ENCODE results near the gene C1QBP. TPM values are rescaled to one million over a fixed set of nuclear protein-coding genes. Genes with fewer than 3 reads are reported as not detected.

Gene C1QBP
- total and polyA plus RNA-seq, 3 experiments from 2014 or later, result 241 to 565 (median 544) TPM

DNA sequence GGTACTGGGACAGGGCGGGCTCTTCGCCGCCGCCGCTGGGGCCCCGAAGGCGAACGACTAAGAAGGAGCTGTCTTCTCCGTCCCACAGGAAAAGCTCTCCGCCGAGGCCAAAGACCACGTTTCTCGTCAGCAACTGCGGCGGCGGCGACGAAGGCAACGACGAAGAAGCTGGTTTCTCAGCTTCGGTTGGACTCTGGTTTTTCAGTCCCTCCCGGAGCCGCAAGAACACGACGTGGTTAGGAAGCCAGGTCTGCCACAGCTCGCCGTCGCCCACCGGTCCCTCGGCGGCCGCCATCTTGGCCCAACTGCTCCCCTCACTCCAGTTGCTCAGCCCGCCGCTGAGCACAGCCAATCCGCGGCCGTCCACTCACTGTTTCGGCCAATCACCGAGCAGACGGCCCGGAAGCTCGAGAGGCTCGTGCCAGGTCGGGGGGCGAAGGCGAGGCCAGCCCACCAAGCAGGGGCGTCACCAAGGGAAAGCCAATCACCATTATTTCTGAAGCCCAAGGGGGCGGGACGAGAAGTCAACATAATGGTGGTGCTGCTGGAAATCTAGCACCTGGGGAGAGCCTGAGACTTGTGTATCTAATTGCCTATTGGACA, 19.5 kb downstream of the C1QBP start, which contains the start of gene NUP88:
TSS of gene NUP88 (minus strand) at position 307 of the 603 bp plus-strand sequence. CDS start at position 295, 12 bp downstream.
- H3K36me3 Mint-ChIP-seq, result peaks cover 0 to 79% (median 2%) of the 10 kb centered on the region in 3 donors
- peaks cover 0 to 4% of the 10 kb centered on the region in 2 donors for H3K27me3 Mint-ChIP-seq
- DNase-seq, result peak; percentile 93 to 98 (median 96)
- Histone ChIP-seq H3K9me3 (ENCODE audit: low read length) (no peaks in the 10 kb centered on the region), H3K4me3 (ENCODE audit: low read length) (peak within 1 kb of the TSS; percentile 96), H3K4me1 (ENCODE audit: insufficient read depth, low read length) (peaks cover 41% of the 10 kb centered on the region), H3K27me3 (ENCODE audit: insufficient read depth, low read length, poor library complexity, severe bottlenecking) (no peaks in the 10 kb centered on the region), H3K36me3 (ENCODE audit: insufficient read depth, low read length) (peaks cover 31% of the 10 kb centered on the region), H3K27ac (ENCODE audit: low read depth, low read length) (peak within 1 kb of the TSS; percentile 95)
- peak within 1 kb of the TSS; percentile 94 to 99 (median 98) for H3K27ac Mint-ChIP-seq
- no peaks in the 10 kb centered on the region for H3K9me3 Mint-ChIP-seq
- peaks cover 29 to 63% (median 52%) of the 10 kb centered on the region in 3 donors for H3K4me1 Mint-ChIP-seq
- POLR2A ChIA-PET, result interaction anchor here (0.5 to 1.3 kb wide), 8 partner anchors 10 to 1782 kb away, joined by 3 to 16 read pairs (median 3); partner anchors contain the start of genes C1QBP and MIS12
- CTCF ChIA-PET, result interaction anchor here (2.0 to 3.8 kb wide), 2 partner anchors 17 to 20 kb away, joined by 7 to 31 read pairs; partner anchors contain the start of gene C1QBP
- peak within 1 kb of the TSS; percentile 92 to 100 (median 97) for H3K4me3 Mint-ChIP-seq

DNA sequence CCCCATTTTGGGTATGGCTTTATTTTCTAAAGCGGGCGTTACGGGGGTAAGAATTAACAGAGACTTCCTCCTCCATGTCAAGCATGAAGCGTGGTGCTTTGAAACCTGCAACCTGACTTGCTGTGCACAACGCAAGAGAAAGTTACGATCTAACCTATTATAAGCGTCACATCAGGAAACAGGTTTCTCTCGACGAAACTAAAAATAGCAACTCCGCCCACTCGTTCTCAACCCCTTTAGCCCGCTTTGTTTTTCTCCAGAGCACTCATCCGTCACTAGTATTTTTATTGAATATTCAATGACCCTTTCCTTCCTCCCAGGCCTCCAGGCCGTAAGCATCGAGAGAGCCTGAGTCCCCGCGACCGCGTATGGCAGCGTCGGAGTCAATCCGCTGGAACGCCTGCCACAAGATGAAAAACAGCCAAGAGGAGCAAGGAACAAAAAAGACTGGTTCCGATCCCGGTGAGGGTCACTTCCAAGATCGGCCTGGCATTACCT, 20.0 kb downstream of the C1QBP start:
- H3K4me1 ChIP-seq (ENCODE audit: insufficient read depth, low read length), result peaks cover 41% of the 10 kb centered on the region
- CTCF ChIA-PET, result interaction anchor here (2.0 to 3.8 kb wide), 2 partner anchors 18 to 21 kb away, joined by 7 to 31 read pairs; partner anchors contain the start of gene C1QBP
- peaks cover 37% of the 10 kb centered on the region for H3K36me3 ChIP-seq (ENCODE audit: insufficient read depth, low read length)
- H3K27me3 Mint-ChIP-seq, result peaks cover 0 to 4% of the 10 kb centered on the region in 2 donors
- peaks cover 0 to 80% (median 2%) of the 10 kb centered on the region in 3 donors for H3K36me3 Mint-ChIP-seq
- H3K4me3 Mint-ChIP-seq, result peak overlapping the region; percentile 92 to 100 (median 97)
- H3K4me3 ChIP-seq (ENCODE audit: low read length), result peak overlapping the region; percentile 96
- peak overlapping the region; percentile 95 for H3K27ac ChIP-seq (ENCODE audit: low read depth, low read length)
- H3K4me1 Mint-ChIP-seq, result peaks cover 29 to 63% (median 52%) of the 10 kb centered on the region in 3 donors
- no peaks in the 10 kb centered on the region for H3K9me3 Mint-ChIP-seq
- H3K27ac Mint-ChIP-seq, result peak overlapping the region; percentile 94 to 99 (median 98)
- H3K27me3 ChIP-seq (ENCODE audit: insufficient read depth, low read length, poor library complexity, severe bottlenecking), result no peaks in the 10 kb centered on the region
- POLR2A ChIA-PET, result interaction anchor here (0.5 to 1.3 kb wide), 5 partner anchors 9 to 1782 kb away, joined by 3 to 16 read pairs (median 4); partner anchors contain the start of genes C1QBP and MIS12
- no peaks in the 10 kb centered on the region for H3K9me3 ChIP-seq (ENCODE audit: low read length)
- DNase-seq, result peak; percentile 46 to 80 (median 77)

DNA sequence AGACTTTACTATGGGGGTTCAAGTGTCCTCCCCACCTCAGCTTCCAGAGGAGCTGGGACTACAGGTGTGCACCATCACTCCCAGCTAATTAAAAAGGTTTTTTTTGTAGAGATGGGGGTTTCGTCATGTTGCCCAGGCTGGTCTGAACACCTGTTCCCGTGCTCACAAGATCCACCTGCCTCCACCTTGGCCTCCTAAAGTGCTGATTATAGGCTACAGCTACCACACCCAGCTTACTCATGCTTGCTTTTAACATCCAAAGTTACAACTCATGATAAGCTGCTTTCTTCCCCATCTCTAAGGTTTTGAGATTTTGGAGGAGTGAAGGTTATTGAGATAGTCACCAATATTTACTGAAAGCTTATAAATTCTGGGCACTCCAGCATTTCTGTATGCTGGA, 22.1 kb downstream of the C1QBP start:
- Histone ChIP-seq H3K27ac (ENCODE audit: low read depth, low read length) (no peak overlapping the region), H3K27me3 (ENCODE audit: insufficient read depth, low read length, poor library complexity, severe bottlenecking) (no peaks in the 10 kb centered on the region), H3K4me3 (ENCODE audit: low read length) (no peak overlapping the region), H3K36me3 (ENCODE audit: insufficient read depth, low read length) (peaks cover 39% of the 10 kb centered on the region), H3K9me3 (ENCODE audit: low read length) (no peaks in the 10 kb centered on the region), H3K4me1 (ENCODE audit: insufficient read depth, low read length) (peaks cover 33% of the 10 kb centered on the region)
- Mint-ChIP-seq H3K4me3 (peak overlapping the region; percentile 3 to 82 (median 49)), H3K27ac (peak overlapping the region in 3 of 8 donors; percentile 43 to 74 (median 61)), H3K4me1 (peaks cover 42 to 71% (median 60%) of the 10 kb centered on the region in 3 donors), H3K9me3 (no peaks in the 10 kb centered on the region), H3K27me3 (peaks cover 0 to 4% of the 10 kb centered on the region in 2 donors), H3K36me3 (peaks cover 0 to 81% (median 12%) of the 10 kb centered on the region in 3 donors)
- DNase-seq, result no peak
- ChIA-PET POLR2A (interaction anchor here (0.6 kb wide), 1 partner anchor 868 kb away, joined by 5 read pairs; no protein-coding TSS in a partner anchor), CTCF (interaction anchor here (0.5 to 3.8 kb wide), 2 partner anchors 23 to 1414 kb away, joined by 3 to 31 read pairs; partner anchors contain the start of gene C1QBP)

DNA sequence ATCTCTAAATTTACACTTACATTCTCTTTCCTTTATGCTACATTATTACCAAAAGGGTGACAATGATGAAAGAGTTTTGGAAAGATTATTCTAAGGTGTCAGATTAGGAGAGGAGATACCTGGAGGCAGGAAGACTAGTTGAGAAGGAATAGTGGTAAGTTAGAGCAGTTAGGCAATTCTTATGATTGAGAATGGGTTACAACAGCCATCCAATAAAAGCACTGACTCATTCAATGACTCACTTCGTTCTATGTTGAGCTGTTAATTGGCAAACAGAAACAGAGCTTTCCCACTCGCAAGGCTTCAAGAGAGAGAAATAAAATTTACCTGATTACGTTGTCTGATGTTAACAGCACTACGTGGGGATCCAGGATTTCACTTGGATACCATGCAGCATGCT, 25.3 kb downstream of the C1QBP start:
- peaks cover 37 to 66% (median 62%) of the 10 kb centered on the region in 3 donors for H3K4me1 Mint-ChIP-seq
- CTCF ChIA-PET, result interaction anchor here (0.8 to 1.8 kb wide), 2 partner anchors 10 to 25 kb away, joined by 3 to 6 read pairs; partner anchors contain the start of gene C1QBP

DNA sequence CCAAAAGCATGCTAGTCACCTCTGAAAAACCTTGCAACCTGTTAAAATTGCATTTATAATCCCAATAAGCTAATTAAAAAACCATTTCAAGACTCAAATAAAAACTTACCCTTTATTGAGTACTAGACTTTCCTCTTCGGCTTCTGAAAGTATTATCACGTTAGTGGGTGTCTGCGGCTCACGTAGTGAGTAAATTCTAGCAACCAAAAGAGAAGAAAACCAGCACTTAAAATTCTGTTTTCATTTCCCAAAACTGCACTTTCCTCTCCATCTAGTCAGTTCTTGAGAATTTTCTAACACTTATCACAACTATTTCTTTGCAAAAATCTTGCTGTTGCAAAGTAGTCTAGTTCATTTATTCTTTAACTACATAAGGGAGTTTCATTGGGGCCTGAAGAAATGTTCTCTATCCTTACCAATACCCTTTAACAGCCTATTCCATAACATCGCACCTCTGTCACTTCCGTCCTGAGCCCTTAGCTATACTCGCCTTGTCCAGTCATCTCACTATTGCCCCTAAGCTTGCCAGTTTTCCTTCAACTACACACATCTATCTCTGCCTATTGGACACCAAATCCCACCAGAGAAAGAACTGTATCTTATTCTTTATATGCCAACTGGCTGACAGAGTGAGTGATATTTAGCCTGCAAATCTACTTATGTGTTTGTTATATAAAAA, 28.2 kb downstream of the C1QBP start:
- no peak for DNase-seq
- Histone ChIP-seq H3K4me1 (ENCODE audit: insufficient read depth, low read length) (no peaks in the 10 kb centered on the region), H3K27me3 (ENCODE audit: insufficient read depth, low read length, poor library complexity, severe bottlenecking) (no peaks in the 10 kb centered on the region), H3K27ac (ENCODE audit: low read depth, low read length) (no peak overlapping the region), H3K36me3 (ENCODE audit: insufficient read depth, low read length) (peaks cover 81% of the 10 kb centered on the region), H3K9me3 (ENCODE audit: low read length) (no peaks in the 10 kb centered on the region), H3K4me3 (ENCODE audit: low read length) (no peak overlapping the region)
- peak overlapping the region in 6 of 8 donors; percentile 17 to 75 (median 46) for H3K27ac Mint-ChIP-seq
- ChIA-PET CTCF (interaction anchor here (0.6 kb wide), 1 partner anchor 25 kb away, joined by 3 read pairs; no protein-coding TSS in a partner anchor), POLR2A (interaction anchor here (0.6 to 0.7 kb wide), 2 partner anchors 59 to 133 kb away, joined by 3 to 4 read pairs; no protein-coding TSS in a partner anchor)
- no peaks in the 10 kb centered on the region for H3K9me3 Mint-ChIP-seq
- H3K4me3 Mint-ChIP-seq, result peak overlapping the region in 2 of 7 donors; percentile 6 to 60
- peaks cover 30 to 43% (median 41%) of the 10 kb centered on the region in 3 donors for H3K4me1 Mint-ChIP-seq
- H3K36me3 Mint-ChIP-seq, result peaks cover 3 to 57% (median 22%) of the 10 kb centered on the region in 3 donors
- H3K27me3 Mint-ChIP-seq, result no peaks in the 10 kb centered on the region

More for the DNA sequence above, 25.3 kb downstream of the C1QBP start:
- peaks cover 22% of the 10 kb centered on the region for H3K4me1 ChIP-seq (ENCODE audit: insufficient read depth, low read length)
- Mint-ChIP-seq H3K9me3 (no peaks in the 10 kb centered on the region), H3K36me3 (peaks cover 2 to 74% (median 21%) of the 10 kb centered on the region in 3 donors), H3K27me3 (no peaks in the 10 kb centered on the region), H3K27ac (no peak overlapping the region), H3K4me3 (peak overlapping the region in 1 of 7 donors; percentile 55)
- no peaks in the 10 kb centered on the region for H3K9me3 ChIP-seq (ENCODE audit: low read length)
- DNase-seq, result no peak
- POLR2A ChIA-PET, result interaction anchor here (0.6 kb wide), 1 partner anchor 10 kb away, joined by 6 read pairs; no protein-coding TSS in a partner anchor
- no peaks in the 10 kb centered on the region for H3K27me3 ChIP-seq (ENCODE audit: insufficient read depth, low read length, poor library complexity, severe bottlenecking)
- no peak overlapping the region for H3K27ac ChIP-seq (ENCODE audit: low read depth, low read length)
- no peak overlapping the region for H3K4me3 ChIP-seq (ENCODE audit: low read length)
- H3K36me3 ChIP-seq (ENCODE audit: insufficient read depth, low read length), result peaks cover 59% of the 10 kb centered on the region

DNA sequence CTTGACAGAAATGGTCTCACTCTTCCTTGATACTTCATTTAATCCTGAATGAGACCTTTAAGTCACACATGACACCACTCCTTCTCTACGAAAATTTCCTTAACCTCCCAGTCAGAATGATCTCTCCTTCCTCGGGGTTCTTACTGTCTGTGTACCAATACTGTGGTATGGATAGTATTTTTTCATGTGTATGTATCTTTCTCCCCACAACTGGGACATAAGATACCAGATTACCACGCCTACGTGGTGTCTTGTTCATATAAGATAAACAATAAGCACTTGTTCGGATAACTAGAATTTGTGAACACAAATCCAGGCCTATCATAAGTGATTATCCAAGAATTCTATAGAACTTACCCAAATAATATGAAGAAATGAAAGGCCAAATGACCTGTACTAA, 30.8 kb downstream of the C1QBP start:
- Histone ChIP-seq H3K4me3 (ENCODE audit: low read length) (no peak overlapping the region), H3K36me3 (ENCODE audit: insufficient read depth, low read length) (peaks cover 78% of the 10 kb centered on the region), H3K27me3 (ENCODE audit: insufficient read depth, low read length, poor library complexity, severe bottlenecking) (no peaks in the 10 kb centered on the region), H3K4me1 (ENCODE audit: insufficient read depth, low read length) (no peaks in the 10 kb centered on the region), H3K27ac (ENCODE audit: low read depth, low read length) (no peak overlapping the region), H3K9me3 (ENCODE audit: low read length) (no peaks in the 10 kb centered on the region)
- H3K27me3 Mint-ChIP-seq, result no peaks in the 10 kb centered on the region
- ChIA-PET POLR2A (interaction anchor here (0.6 kb wide), 1 partner anchor 15 kb away, joined by 3 read pairs; no protein-coding TSS in a partner anchor), CTCF (no interaction called here)
- no peak overlapping the region for H3K27ac Mint-ChIP-seq
- H3K9me3 Mint-ChIP-seq, result no peaks in the 10 kb centered on the region
- peaks cover 6 to 46% (median 25%) of the 10 kb centered on the region in 3 donors for H3K36me3 Mint-ChIP-seq
- DNase-seq, result no peak
- H3K4me3 Mint-ChIP-seq, result no peak overlapping the region
- H3K4me1 Mint-ChIP-seq, result peaks cover 28 to 40% (median 35%) of the 10 kb centered on the region in 3 donors

DNA sequence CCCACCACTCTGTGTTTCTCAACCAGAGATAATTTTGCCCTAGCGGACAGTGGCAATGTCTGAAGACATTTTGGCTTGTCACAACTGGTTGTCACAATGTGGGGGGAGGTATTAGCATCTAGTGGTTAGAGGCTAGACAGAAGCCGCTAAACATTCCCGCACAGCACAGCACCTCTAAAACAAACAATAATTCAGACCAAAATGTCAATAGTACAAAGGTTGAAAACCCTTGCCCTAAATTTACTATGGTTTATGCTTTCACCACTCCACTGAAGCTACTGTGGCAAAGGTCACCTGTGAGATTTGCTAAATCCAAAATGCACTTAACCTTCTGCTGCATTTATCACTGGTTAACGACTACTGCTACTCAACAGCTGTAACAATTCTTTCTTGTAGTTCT, 33.6 kb downstream of the C1QBP start:
- H3K4me3 ChIP-seq (ENCODE audit: low read length), result no peak overlapping the region
- Mint-ChIP-seq H3K36me3 (peaks cover 6 to 43% (median 20%) of the 10 kb centered on the region in 3 donors), H3K4me1 (peaks cover 8 to 17% (median 11%) of the 10 kb centered on the region in 3 donors), H3K27me3 (no peaks in the 10 kb centered on the region), H3K4me3 (no peak overlapping the region), H3K9me3 (no peaks in the 10 kb centered on the region), H3K27ac (no peak overlapping the region)
- H3K27me3 ChIP-seq (ENCODE audit: insufficient read depth, low read length, poor library complexity, severe bottlenecking), result no peaks in the 10 kb centered on the region
- DNase-seq, result no peak
- H3K27ac ChIP-seq (ENCODE audit: low read depth, low read length), result no peak overlapping the region
- ChIA-PET POLR2A (no interaction called here), CTCF (no interaction called here)
- no peaks in the 10 kb centered on the region for H3K9me3 ChIP-seq (ENCODE audit: low read length)
- peaks cover 76% of the 10 kb centered on the region for H3K36me3 ChIP-seq (ENCODE audit: insufficient read depth, low read length)
- H3K4me1 ChIP-seq (ENCODE audit: insufficient read depth, low read length), result no peaks in the 10 kb centered on the region

Measured in CD8-positive, alpha-beta memory T cell (primary cell).